ENCODE results near the gene ARL6IP1.

ARL6IP1 gene

DNA sequence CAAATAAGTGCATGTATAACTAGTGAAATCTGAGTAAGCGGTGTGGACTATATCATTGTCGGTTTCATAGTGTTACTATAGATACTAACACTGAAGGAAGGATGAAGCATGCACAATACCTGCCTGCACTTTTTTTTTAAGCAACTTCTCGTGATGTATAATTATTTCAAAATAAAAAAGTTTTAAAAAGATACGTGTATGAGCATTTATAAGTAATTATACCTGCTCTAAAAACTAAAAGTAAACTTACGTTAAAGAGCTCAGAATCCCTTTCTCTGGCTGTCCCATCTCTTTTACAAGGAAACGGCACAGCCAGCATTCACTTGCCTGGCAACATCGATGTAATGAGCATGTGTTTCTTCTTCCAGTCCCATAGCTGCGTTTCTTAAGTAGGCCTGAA lies 31.3 kb upstream of the ARL6IP1 start (continued):
- no peak for TF ChIP-seq CSRNP3 (CRISPR knock-in tag; IDR thresholded peaks at IDR 0.05)

GRCh38 chr16:18832006-18832405 lies 30.7 kb upstream of the ARL6IP1 start:
- TF ChIP-seq CSDC2 (CRISPR knock-in tag; IDR thresholded peaks at IDR 0.05) (no peak), ESRRG (CRISPR knock-in tag; IDR thresholded peaks at IDR 0.05) (no peak), ZFP30 (CRISPR knock-in tag; IDR thresholded peaks at IDR 0.05) (no peak), GLIS3 (CRISPR knock-in tag; IDR thresholded peaks at IDR 0.05) (no peak), TOX (CRISPR knock-in tag; IDR thresholded peaks at IDR 0.05; ENCODE audit: borderline replicate concordance) (no peak), ZFP3 (CRISPR knock-in tag; IDR thresholded peaks at IDR 0.05) (no peak), ARNTL (CRISPR knock-in tag; IDR thresholded peaks at IDR 0.05; ENCODE audit: borderline replicate concordance, low read depth) (no peak), ZNF565 (CRISPR knock-in tag; conservative IDR thresholded peaks at IDR 0.05; ENCODE audit: low read depth) (no peak), ZC3H10 (CRISPR knock-in tag; IDR thresholded peaks at IDR 0.05) (no peak), TCF4 (CRISPR knock-in tag; IDR thresholded peaks at IDR 0.05; ENCODE audit: borderline replicate concordance) (no peak), SNAI2 (CRISPR knock-in tag; IDR thresholded peaks at IDR 0.05) (no peak), CSRNP3 (CRISPR knock-in tag; IDR thresholded peaks at IDR 0.05) (no peak), ZNF70 (CRISPR knock-in tag; IDR thresholded peaks at IDR 0.05) (no peak)
- TF ChIP-seq, protein P1, sequence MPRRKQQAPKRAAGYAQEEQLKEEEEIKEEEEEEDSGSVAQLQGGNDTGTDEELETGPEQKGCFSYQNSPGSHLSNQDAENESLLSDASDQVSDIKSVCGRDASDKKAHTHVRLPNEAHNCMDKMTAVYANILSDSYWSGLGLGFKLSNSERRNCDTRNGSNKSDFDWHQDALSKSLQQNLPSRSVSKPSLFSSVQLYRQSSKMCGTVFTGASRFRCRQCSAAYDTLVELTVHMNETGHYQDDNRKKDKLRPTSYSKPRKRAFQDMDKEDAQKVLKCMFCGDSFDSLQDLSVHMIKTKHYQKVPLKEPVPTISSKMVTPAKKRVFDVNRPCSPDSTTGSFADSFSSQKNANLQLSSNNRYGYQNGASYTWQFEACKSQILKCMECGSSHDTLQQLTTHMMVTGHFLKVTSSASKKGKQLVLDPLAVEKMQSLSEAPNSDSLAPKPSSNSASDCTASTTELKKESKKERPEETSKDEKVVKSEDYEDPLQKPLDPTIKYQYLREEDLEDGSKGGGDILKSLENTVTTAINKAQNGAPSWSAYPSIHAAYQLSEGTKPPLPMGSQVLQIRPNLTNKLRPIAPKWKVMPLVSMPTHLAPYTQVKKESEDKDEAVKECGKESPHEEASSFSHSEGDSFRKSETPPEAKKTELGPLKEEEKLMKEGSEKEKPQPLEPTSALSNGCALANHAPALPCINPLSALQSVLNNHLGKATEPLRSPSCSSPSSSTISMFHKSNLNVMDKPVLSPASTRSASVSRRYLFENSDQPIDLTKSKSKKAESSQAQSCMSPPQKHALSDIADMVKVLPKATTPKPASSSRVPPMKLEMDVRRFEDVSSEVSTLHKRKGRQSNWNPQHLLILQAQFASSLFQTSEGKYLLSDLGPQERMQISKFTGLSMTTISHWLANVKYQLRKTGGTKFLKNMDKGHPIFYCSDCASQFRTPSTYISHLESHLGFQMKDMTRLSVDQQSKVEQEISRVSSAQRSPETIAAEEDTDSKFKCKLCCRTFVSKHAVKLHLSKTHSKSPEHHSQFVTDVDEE (CRISPR knock-in tag; IDR thresholded peaks at IDR 0.05), result no peak
- ATAC-seq, result no peak

GRCh38 chr16:18829251-18829650 lies 27.9 kb upstream of the ARL6IP1 start:
- TF ChIP-seq TCF4 (CRISPR knock-in tag; IDR thresholded peaks at IDR 0.05; ENCODE audit: borderline replicate concordance), result no peak
- TF ChIP-seq, protein P2, sequence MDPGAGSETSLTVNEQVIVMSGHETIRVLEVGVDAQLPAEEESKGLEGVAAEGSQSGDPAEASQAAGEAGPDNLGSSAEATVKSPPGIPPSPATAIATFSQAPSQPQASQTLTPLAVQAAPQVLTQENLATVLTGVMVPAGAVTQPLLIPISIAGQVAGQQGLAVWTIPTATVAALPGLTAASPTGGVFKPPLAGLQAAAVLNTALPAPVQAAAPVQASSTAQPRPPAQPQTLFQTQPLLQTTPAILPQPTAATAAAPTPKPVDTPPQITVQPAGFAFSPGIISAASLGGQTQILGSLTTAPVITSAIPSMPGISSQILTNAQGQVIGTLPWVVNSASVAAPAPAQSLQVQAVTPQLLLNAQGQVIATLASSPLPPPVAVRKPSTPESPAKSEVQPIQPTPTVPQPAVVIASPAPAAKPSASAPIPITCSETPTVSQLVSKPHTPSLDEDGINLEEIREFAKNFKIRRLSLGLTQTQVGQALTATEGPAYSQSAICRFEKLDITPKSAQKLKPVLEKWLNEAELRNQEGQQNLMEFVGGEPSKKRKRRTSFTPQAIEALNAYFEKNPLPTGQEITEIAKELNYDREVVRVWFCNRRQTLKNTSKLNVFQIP (CRISPR knock-in tag; IDR thresholded peaks at IDR 0.05; ENCODE audit: borderline replicate concordance, low read depth), result no peak
- TF ChIP-seq ZNF8 (CRISPR knock-in tag; IDR thresholded peaks at IDR 0.05), result no peak
- TF ChIP-seq, protein P1 (CRISPR knock-in tag; IDR thresholded peaks at IDR 0.05), result no peak
- TF ChIP-seq TOX (CRISPR knock-in tag; IDR thresholded peaks at IDR 0.05; ENCODE audit: borderline replicate concordance), result no peak
- no peak for TF ChIP-seq ZNF565 (CRISPR knock-in tag; conservative IDR thresholded peaks at IDR 0.05; ENCODE audit: low read depth)
- TF ChIP-seq OSR1 (CRISPR knock-in tag; IDR thresholded peaks at IDR 0.05), result no peak
- no peak for ATAC-seq

- no peak for TF ChIP-seq ISL1 (CRISPR knock-in tag; IDR thresholded peaks at IDR 0.05)
- TF ChIP-seq ZNF70 (CRISPR knock-in tag; IDR thresholded peaks at IDR 0.05), result no peak
- no peak for TF ChIP-seq ESRRG (CRISPR knock-in tag; IDR thresholded peaks at IDR 0.05)
- no peak for TF ChIP-seq ARNTL (CRISPR knock-in tag; IDR thresholded peaks at IDR 0.05; ENCODE audit: borderline replicate concordance, low read depth)
- TF ChIP-seq TCF4 (CRISPR knock-in tag; IDR thresholded peaks at IDR 0.05; ENCODE audit: borderline replicate concordance), result no peak
- TF ChIP-seq CSRNP3 (CRISPR knock-in tag; IDR thresholded peaks at IDR 0.05), result no peak
- ATAC-seq, result no peak
Observed at GRCh38 chr16:18827890-18828289, 26.5 kb upstream of the ARL6IP1 start.
